HG02870 (cell line): ENCODE results near the gene ELFN2.
"Not testable (repeated sequence)": the region's sequence is repeated elsewhere in the genome, so short reads cannot be mapped to it uniquely, and the experiment has no call there.

ENCODE experiments used
- ATAC-seq: cut with Tn5 transposase; IDR thresholded peaks from one replicate; pipeline ENCODE4 v1.9.1; 2021; ENCODE audit warnings: mild to moderate bottlenecking, moderate library complexity; ENCODE audit not compliant: unreplicated experiment

ELFN2 gene, protein sequence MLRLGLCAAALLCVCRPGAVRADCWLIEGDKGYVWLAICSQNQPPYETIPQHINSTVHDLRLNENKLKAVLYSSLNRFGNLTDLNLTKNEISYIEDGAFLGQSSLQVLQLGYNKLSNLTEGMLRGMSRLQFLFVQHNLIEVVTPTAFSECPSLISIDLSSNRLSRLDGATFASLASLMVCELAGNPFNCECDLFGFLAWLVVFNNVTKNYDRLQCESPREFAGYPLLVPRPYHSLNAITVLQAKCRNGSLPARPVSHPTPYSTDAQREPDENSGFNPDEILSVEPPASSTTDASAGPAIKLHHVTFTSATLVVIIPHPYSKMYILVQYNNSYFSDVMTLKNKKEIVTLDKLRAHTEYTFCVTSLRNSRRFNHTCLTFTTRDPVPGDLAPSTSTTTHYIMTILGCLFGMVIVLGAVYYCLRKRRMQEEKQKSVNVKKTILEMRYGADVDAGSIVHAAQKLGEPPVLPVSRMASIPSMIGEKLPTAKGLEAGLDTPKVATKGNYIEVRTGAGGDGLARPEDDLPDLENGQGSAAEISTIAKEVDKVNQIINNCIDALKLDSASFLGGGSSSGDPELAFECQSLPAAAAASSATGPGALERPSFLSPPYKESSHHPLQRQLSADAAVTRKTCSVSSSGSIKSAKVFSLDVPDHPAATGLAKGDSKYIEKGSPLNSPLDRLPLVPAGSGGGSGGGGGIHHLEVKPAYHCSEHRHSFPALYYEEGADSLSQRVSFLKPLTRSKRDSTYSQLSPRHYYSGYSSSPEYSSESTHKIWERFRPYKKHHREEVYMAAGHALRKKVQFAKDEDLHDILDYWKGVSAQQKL

DNA sequence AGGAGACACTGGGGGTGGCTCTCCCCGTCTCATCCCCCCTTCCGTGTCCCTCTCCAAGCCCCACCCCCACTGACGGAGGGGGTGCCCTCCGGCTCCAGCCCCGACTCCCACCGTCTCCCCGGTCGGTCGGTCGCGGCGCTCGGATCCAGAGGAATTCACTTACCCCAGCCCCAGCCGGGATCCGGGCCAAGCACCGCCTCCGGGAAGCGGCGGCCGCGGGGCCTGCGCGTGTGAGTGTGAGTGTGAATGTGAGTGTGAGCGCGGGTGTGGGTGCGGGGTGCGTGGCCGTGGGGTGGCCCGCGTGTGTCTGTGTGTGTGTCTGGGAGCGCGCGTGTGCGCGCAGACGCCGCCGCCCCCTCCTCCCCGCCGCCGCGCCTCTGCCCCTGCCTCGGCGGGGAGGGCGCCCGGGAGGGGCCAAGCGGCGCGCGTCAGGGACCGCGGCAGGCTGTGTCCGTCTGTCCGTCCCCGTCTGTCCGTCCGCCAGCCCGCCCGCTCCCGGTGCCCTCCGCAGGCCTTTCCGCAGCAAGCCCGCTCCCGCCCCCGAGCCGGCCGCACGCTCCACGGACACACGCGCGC, at the start of gene ELFN2:
ELFN2 (minus strand) TSS at position 345 of the 576 bp plus-strand sequence. CDS start 51,945 bp downstream, outside the sequence.
- no peak for ATAC-seq

DNA sequence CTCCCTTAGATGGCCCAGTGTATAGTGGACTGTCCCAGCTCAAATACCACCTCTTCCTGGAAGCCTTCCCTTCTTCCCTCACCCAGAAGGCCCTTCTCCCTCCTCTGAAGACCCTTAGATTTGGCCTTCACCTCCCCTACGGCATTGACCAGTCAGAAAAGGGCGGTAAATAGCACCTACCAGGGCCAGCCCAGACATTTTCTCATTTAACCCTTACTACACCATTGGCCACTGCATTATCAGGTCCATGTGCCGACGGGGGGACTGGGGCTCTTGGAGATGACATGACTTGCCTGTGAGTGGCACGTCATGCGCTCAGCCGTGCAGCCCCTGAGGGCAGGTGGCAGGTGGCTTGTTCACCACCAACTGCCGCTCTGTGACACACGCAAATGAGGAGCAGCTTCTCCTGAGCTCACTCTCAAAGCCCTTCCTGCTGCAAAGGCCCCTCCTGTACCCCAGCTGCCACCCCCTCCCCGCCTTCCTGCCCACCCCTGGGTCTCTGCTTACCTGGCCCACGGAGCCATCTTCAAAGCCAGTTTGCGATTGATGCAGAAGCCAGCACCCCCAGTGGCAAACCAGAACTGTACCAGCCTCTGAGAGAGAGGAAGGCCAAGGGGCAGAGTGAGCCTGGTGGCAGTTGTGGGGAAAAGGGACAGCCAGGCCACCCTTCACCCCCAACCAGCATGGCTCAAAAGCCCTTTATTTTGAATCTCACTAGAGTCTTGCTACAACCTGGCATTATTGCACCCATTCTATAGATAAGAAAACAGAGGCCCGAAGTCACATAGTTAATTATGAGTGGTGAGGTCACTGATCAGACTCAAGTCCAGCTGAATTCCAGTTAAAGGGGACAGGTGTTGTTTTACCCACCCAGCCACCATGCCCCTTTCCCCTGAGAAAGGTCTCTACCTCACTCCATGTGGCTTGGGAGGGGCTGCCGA, 49.4 kb upstream of the ELFN2 start:
- no peak for ATAC-seq

DNA sequence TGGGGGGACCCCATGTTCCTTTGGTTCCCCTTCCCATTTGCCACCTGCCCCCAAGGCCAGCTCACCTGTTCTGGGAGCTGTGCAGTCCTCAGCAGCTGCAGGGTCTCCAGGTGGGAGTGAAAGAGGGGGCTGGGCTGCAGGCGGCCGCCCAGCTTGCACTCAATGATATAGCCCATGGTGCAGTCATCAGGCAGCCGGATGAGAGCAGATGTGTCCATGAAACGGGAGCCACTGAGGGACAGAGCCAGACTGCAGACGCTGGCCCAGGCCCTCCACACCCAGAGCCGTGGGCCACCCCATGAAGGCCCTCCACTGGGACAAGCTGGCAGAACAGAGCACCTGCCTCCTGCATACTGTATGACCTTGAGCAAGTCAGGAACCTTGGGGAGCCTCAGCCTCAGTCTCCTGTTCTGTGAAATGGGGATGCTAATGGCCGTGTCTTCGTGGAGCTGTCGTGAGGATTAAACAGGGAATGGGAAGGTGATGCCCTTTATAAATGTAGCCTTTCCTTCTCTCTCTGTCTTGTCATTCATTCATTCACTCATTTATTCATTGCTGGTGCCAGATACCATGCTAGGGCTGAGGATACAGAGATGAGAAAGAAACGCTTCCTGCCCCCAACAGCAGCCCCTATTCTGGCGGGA, 47.3 kb upstream of the ELFN2 start:
- ATAC-seq = no peak

GRCh38 chr22:37473437-37473946, 46.2 kb upstream of the ELFN2 start:
- ATAC-seq = no peak

GRCh38 chr22:37472418-37473006, 45.2 kb upstream of the ELFN2 start:
- no peak for ATAC-seq

DNA sequence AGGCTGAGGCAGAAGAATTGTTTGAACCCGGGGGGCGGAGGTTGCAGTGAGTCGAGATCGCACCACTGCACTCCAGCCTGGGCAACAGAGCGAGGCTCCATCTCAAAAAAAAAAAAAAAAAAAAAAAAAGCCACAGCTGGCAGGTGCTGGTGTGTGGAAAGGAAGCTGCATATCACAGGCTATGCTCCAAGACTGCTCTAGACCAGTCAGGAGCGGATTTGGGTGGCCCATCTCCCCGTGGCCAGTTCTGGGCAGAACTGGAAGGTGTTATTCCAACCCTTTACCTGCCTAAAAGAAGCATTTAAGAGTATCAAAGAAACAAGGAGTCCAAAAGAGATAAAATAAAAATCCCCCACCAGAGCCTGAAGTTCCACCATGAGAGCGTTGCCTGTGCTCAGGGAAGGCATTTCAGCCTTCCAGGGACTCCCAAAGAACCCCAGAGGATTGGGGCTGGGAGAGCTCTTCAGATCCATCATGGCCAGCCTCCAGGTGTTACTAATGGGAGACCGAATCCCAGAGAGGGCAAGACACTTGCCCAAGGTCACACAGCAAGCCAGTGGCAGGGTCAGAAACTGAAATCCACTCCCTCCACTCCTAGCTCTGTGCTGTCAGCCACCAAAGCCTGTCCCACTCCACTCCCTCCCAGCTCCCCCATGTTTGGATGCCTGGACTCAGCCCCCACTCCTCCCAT, 44.6 kb upstream of the ELFN2 start:
- ATAC-seq = no peak

DNA sequence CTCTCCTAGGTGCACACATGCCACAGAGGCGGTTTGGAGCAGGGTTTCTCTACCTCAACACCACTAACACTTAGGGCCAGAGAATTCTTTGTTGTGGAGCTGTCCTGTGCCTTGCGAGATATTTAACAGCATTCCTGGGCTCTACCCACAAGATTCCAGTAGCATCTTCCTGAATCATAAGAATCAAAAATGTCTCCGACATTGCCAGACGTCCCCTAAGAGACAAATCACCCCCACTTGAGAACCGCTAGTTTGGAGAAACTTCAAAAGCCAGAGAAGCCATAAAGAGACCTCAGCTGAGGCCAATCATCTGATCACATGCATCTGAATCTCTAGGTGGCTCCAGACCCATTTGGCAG, 42.8 kb upstream of the ELFN2 start:
- ATAC-seq = no peak

DNA sequence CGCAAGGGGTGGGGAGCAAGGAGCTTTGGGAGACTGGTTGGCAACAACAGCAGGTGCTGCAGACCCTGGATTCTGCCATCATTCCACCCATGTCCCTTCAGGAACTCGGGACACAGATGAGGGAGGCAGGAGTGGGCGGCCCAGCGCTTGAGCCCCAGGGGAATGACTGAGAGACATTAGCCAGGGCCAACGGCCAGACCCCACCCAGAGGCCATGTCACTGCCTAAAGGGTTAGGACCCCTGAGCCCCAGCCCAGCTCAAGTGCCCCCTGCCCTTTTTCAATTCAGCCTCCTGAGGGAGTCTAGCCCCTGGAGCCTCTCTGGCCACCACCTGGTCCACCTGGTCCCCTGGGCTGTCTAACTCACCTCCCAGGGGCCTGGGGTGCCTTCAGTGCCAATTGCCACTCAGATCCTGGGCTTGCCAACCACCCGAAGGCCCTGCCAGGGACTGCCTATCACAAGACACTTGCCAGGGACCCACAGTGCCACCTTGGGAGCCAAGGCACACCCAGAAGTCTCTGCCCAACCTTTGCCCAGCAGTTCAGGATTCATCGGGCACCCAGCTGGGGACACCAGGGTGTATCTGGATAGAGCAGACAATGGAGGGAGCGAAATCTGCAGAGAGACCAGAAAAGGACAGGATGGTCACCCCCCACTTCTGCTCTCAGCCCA, 42.3 kb upstream of the ELFN2 start:
- no peak for ATAC-seq

GRCh38 chr22:37468201-37468695, 41.0 kb upstream of the ELFN2 start:
- ATAC-seq = not testable (repeated sequence)

DNA sequence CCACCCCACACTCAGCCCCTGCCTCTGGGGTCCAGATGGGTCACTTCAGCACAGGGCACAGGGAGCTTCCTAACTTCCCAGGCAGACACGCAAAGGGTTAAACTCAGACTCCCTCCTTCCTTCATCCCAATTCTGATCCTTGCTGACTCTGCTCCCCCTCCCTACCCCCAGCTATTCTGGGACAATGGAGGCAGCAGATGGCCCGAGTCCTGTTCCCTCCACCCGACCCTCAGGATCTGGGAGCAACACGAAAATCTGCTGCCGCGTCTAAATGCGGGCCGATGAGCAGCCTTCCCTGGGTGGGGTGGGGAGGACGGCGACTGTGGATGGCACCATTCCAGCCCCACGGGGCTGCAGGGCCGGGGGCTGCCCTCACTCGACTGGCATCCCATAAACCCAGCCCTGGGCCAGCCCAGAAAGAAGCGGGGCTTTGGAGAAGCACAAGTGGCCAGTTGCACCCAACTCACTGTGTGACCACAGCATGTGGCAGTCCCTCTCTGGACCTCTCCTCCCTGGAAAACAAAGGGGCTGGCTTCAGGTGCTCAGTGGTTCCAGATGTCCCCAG, 40.2 kb upstream of the ELFN2 start:
- no peak for ATAC-seq

- ATAC-seq = no peak
Measured at GRCh38 chr22:37464181-37464580, 36.9 kb upstream of the ELFN2 start.

DNA sequence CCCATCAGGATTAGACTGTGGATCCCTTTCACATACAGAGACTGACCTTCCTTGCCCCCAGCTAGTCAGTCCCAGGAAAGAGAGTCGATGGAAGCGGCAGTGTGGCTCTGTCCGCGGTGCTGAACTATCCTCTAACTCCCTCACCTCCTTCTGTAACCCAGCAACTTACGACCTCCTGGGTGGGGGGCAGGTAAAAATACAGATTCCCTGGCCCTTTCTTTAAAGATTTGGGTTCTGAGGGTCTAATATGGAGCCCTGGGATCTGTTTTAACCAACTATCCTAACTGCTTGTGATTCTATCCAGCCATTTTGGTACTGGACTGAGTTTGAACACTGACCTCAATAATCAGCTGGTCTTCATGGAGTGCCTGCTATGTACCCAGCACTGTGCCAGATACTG, 35.7 kb upstream of the ELFN2 start:
- no peak for ATAC-seq

- ATAC-seq = no peak
Measured at GRCh38 chr22:37462436-37462835, 35.2 kb upstream of the ELFN2 start.

DNA sequence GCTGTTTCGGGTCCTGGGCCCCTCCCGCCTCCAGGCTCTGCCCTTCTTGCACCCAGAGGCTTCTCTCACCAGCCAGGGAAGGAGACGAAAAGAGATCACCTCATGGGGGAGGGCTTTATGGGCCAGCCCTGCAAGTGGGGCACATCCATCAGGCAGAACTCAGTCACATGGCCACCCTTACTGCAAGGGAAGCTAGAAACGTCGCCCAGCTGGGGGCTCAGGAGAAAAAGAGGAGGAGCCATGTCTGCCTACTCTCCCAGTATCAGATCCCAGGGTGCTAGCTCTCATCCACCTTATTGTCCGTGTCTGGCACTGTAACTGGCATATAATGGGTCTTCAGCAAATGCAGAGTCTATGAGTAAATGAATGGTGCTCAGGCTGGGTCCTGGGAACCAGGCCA, 34.7 kb upstream of the ELFN2 start:
- ATAC-seq = no peak

DNA sequence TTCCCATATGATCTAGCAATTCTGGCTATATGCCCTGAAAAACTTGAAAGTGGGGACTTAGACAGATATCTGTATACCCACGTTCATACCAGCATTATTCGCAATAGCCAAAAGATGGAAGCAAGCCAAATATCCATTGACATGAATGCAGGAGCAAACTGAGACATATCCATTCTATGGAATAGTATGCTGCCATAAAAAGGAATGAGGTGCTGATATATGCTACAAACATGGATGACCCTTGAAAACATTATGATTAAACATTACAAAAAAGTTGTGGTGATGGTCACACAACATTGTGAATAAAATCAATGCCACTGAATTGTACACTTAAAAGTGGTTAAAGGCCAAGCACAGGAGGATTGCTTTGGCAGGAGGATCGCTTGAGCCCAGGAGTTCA, 33.4 kb upstream of the ELFN2 start:
- ATAC-seq = no peak

DNA sequence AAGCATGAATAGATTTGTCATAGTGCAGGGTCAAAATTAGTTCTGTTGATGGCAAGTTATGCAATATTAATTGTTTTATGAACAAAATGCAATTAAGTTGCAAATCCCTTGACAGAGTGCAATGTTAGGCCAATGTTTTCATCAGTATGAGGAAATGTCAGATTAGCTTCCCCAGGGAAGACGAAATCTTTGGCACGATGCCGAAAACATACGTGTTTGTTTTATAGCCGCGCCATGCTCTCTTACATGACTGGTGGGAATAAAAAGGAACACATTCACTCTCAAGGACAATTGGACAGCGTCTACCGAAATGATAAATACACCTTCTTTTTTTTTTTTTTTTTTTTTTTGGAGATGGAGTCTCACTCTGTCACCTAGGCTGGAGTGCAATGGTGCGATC, 31.9 kb upstream of the ELFN2 start:
- no peak for ATAC-seq

- ATAC-seq = no peak
Measured at GRCh38 chr22:37457093-37457893, 30.0 kb upstream of the ELFN2 start.
